HCT116 (cell line): Measurements from ENCODE around the gene ACP4.
"Not testable (repeated sequence)": the region's sequence is repeated elsewhere in the genome, so short reads cannot be mapped to it uniquely, and the experiment has no call there.

Source experiments
- CTCF ChIP-seq, 3 experiments: fragments of 200-600 bp in 1 of 3; sonication (generic) in 1 of 3; IDR thresholded peaks in 2 of 3; conservative IDR thresholded peaks in 1 of 3; 2 replicates each; pipeline ENCODE4 v1.5.1; 2012 to 2017; ENCODE audit warnings: low read depth in 2 of 3, low read length in 2 of 3, antibody characterized with exemption in 1 of 3, borderline replicate concordance in 1 of 3, control low read depth in 1 of 3, mild to moderate bottlenecking in 1 of 3, mixed read lengths in 1 of 3, mixed run types in 1 of 3, moderate library complexity in 1 of 3; ENCODE audit not compliant: insufficient read depth in 1 of 3
- EZH2phosphoT487 ChIP-seq: fragments of 200-600 bp; IDR thresholded peaks from 2 replicates; pipeline ENCODE4 v1.6.1; 2018; ENCODE audit warnings: antibody characterized with exemption, borderline replicate concordance
- JUND ChIP-seq: IDR thresholded peaks from 2 replicates; pipeline ENCODE4 v1.6.1; 2012
- POLR2A ChIP-seq: IDR thresholded peaks from 2 replicates; pipeline ENCODE4 v1.7.0; 2011; ENCODE audit warnings: borderline replicate concordance; ENCODE audit not compliant: insufficient read depth, insufficient read length; ENCODE audit errors: extremely low read depth
- SRF ChIP-seq: IDR thresholded peaks from 2 replicates; pipeline ENCODE4 v1.6.1; 2012; ENCODE audit warnings: low read depth
- YY1 ChIP-seq: IDR thresholded peaks from 2 replicates; pipeline ENCODE4 v1.6.1; 2011; ENCODE audit warnings: low read length, low read depth, moderate library complexity, mild to moderate bottlenecking; ENCODE audit not compliant: insufficient replicate concordance; ENCODE audit errors: extremely low read depth
- TF ChIP-seq, protein P1 (sequence below): IDR thresholded peaks from 2 replicates; pipeline ENCODE4 v1.6.1; 2011; ENCODE audit warnings: mild to moderate bottlenecking, low read length, moderate library complexity; ENCODE audit not compliant: insufficient replicate concordance; ENCODE audit errors: extremely low read depth
- TF ChIP-seq, protein P2 (sequence below): IDR thresholded peaks from 2 replicates; pipeline ENCODE4 v1.6.1; 2012; ENCODE audit warnings: low read depth

DNA sequence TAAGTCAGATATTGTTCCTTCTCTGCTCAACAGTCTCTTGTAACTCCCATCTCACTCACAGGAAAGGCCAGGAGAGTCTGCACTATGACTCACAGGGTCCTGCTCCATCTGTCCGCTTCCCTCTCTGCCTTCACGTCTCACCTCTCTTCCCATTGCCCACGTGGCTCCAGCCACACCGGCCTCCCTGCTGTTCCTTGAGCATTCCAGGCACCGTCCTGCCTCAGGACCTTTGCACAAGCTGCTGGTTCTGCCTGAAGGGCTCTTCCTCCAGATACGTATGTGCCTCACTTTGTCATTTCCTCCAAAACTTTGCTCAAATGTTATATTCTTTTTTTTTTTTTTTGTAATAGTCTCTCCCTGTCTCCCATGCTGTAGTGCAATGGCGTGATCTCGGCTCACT lies 34.0 kb upstream of the ACP4 start:
- TF ChIP-seq POLR2A; CTCF (IDR thresholded peaks at IDR 0.05 in 2 of 3, conservative IDR thresholded peaks at IDR 0.05 in 1 of 3; ENCODE audit: borderline replicate concordance in 1 of 3, insufficient read depth in 1 of 3, low read depth in 2 of 3, low read length in 2 of 3); JUND; SRF; EZH2phosphoT487; YY1: not testable (repeated sequence)
- TF ChIP-seq, protein P1, sequence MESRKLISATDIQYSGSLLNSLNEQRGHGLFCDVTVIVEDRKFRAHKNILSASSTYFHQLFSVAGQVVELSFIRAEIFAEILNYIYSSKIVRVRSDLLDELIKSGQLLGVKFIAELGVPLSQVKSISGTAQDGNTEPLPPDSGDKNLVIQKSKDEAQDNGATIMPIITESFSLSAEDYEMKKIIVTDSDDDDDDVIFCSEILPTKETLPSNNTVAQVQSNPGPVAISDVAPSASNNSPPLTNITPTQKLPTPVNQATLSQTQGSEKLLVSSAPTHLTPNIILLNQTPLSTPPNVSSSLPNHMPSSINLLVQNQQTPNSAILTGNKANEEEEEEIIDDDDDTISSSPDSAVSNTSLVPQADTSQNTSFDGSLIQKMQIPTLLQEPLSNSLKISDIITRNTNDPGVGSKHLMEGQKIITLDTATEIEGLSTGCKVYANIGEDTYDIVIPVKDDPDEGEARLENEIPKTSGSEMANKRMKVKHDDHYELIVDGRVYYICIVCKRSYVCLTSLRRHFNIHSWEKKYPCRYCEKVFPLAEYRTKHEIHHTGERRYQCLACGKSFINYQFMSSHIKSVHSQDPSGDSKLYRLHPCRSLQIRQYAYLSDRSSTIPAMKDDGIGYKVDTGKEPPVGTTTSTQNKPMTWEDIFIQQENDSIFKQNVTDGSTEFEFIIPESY: not testable (repeated sequence)
- TF ChIP-seq, protein P2, sequence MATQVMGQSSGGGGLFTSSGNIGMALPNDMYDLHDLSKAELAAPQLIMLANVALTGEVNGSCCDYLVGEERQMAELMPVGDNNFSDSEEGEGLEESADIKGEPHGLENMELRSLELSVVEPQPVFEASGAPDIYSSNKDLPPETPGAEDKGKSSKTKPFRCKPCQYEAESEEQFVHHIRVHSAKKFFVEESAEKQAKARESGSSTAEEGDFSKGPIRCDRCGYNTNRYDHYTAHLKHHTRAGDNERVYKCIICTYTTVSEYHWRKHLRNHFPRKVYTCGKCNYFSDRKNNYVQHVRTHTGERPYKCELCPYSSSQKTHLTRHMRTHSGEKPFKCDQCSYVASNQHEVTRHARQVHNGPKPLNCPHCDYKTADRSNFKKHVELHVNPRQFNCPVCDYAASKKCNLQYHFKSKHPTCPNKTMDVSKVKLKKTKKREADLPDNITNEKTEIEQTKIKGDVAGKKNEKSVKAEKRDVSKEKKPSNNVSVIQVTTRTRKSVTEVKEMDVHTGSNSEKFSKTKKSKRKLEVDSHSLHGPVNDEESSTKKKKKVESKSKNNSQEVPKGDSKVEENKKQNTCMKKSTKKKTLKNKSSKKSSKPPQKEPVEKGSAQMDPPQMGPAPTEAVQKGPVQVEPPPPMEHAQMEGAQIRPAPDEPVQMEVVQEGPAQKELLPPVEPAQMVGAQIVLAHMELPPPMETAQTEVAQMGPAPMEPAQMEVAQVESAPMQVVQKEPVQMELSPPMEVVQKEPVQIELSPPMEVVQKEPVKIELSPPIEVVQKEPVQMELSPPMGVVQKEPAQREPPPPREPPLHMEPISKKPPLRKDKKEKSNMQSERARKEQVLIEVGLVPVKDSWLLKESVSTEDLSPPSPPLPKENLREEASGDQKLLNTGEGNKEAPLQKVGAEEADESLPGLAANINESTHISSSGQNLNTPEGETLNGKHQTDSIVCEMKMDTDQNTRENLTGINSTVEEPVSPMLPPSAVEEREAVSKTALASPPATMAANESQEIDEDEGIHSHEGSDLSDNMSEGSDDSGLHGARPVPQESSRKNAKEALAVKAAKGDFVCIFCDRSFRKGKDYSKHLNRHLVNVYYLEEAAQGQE: not testable (repeated sequence)
